Glomerular visceral epithelial cell (primary cell): ENCODE results near the gene RBFOX1.
"Not testable (repeated sequence)": the region's sequence is repeated elsewhere in the genome, so short reads cannot be mapped to it uniquely, and the experiment has no call there.

Experiments used
- DNase-seq: peaks from one replicate; pipeline ENCODE4 v3.0.0-alpha.2; 2016; ENCODE audit errors: extremely low spot score

Gene RBFOX1

GRCh38 chr16:7458144-7458543 is 125.5 kb downstream of the RBFOX1 start:
- DNase-seq: no peak

GRCh38 chr16:7470344-7470743 is 137.7 kb downstream of the RBFOX1 start:
- no peak for DNase-seq

GRCh38 chr16:7471268-7471667 is 138.6 kb downstream of the RBFOX1 start:
- DNase-seq: no peak

GRCh38 chr16:7482032-7482431 is 149.4 kb downstream of the RBFOX1 start:
- no peak for DNase-seq

- DNase-seq: no peak
Measured at GRCh38 chr16:7482596-7483290, 150.1 kb downstream of the RBFOX1 start.

- DNase-seq: no peak
Measured at GRCh38 chr16:7487574-7488323, 155.1 kb downstream of the RBFOX1 start.

GRCh38 chr16:7492122-7492521 is 159.5 kb downstream of the RBFOX1 start:
- DNase-seq: no peak

GRCh38 chr16:7493133-7493532 is 160.5 kb downstream of the RBFOX1 start:
- no peak for DNase-seq

- no peak for DNase-seq
Measured at GRCh38 chr16:7497691-7498090, 165.0 kb downstream of the RBFOX1 start.

GRCh38 chr16:7501868-7502267 is 169.2 kb downstream of the RBFOX1 start:
- DNase-seq: no peak

GRCh38 chr16:7502591-7503157 is 170.0 kb downstream of the RBFOX1 start:
- DNase-seq: not testable (repeated sequence)

- DNase-seq: no peak
Measured at GRCh38 chr16:7503666-7504065, 171.0 kb downstream of the RBFOX1 start.

- no peak for DNase-seq
Measured at GRCh38 chr16:7504844-7505243, 172.2 kb downstream of the RBFOX1 start.

- no peak for DNase-seq
Measured at GRCh38 chr16:7505495-7505894, 172.8 kb downstream of the RBFOX1 start.

- DNase-seq: no peak
Measured at GRCh38 chr16:7506363-7506762, 173.7 kb downstream of the RBFOX1 start.

GRCh38 chr16:7508656-7509055 is 176.0 kb downstream of the RBFOX1 start:
- no peak for DNase-seq

GRCh38 chr16:7509963-7510601 is 177.4 kb downstream of the RBFOX1 start:
- DNase-seq: no peak

- DNase-seq: no peak
Measured at GRCh38 chr16:7511549-7512260, 179.1 kb downstream of the RBFOX1 start.

- DNase-seq: no peak
Measured at GRCh38 chr16:7512503-7512902, 179.9 kb downstream of the RBFOX1 start.

- no peak for DNase-seq
Measured at GRCh38 chr16:7513429-7513828, 180.8 kb downstream of the RBFOX1 start.

GRCh38 chr16:7515543-7515942 is 182.9 kb downstream of the RBFOX1 start:
- no peak for DNase-seq

GRCh38 chr16:7517496-7517895 is 184.9 kb downstream of the RBFOX1 start:
- DNase-seq: no peak
